Lower leg skin (tissue), 4 donors: Measurements from ENCODE around the gene PSD4. TPM values are rescaled to one million over a fixed set of nuclear protein-coding genes. Genes with fewer than 3 reads are reported as not detected.
A peak's percentile ranks its signal among the peaks of the same experiment; 100 is the strongest.

Experiments used
- DNase-seq, 2 donors: peaks; one replicate each; pipeline ENCODE4 v3.0.0-alpha.2; 2019; ENCODE audit warnings: low spot score in 2 of 2
- H3K4me3 ChIP-seq: fragments of 200-600 bp; sonication (generic); 2 replicates; pipeline ENCODE4 v1.5.1; 2017; ENCODE audit warnings: mild to moderate bottlenecking, low read depth; ENCODE audit not compliant: poor library complexity, severe bottlenecking
- CTCF ChIP-seq, 3 donors: fragments of 450-650 bp; IDR thresholded peaks; one replicate each; pipeline ENCODE4 v1.5.1; 2016; ENCODE audit warnings: antibody characterized with exemption in 3 of 3, mild to moderate bottlenecking in 3 of 3, moderate library complexity in 2 of 3
- POLR2A ChIP-seq, 2 donors: fragments of 450-650 bp; IDR thresholded peaks; one replicate each; pipeline ENCODE4 v1.6.1; 2016 to 2017; ENCODE audit warnings: antibody characterized with exemption in 2 of 2, mild to moderate bottlenecking in 1 of 2, moderate library complexity in 1 of 2
- WGBS, 2 donors: methylation state at CpG; one replicate each; pipeline ENCODE4 v1.1.5; 2018; 5-methylcytosine and 5-hydroxymethylcytosine counted together
- intact Hi-C: fragments of 100-400 bp; cut with DNase I; formaldehyde crosslinking; loops from one replicate; pipeline ENCODE4 v1.15.0; 2023; ENCODE audit warnings: low total_unique reads
- total RNA-seq, 4 donors: library from RNA; depleted of rRNA; stranded (reverse); fragments of >200 nt; gene quantifications; one replicate each; pipeline ENCODE4 v1.1.0, GENCODE V29; 2016

PSD4 gene
- total RNA-seq, result 10 to 100 TPM; 58.1 to 99.2 (median 87.6) TPM

GRCh38 chr2:113173542-113174375 lies at the start of gene PSD4:
Gene PSD4 (plus strand): TSS chr2:113173971. CDS start chr2:113182457, 8,486 bp downstream.
- WGBS, 2 donors, result 75 to 86% methylated on average over 13 to 14 of the region's 14 CpGs
- intact Hi-C loops, result no loop called here
- DNase-seq, result peak; percentile 44 to 91
- no peak within 1 kb of the TSS for H3K4me3 ChIP-seq
- TF ChIP-seq CTCF (IDR thresholded peaks at IDR 0.05) (no peak), POLR2A (IDR thresholded peaks at IDR 0.05) (no peak)

- H3K4me3 ChIP-seq, result no peak overlapping the region
- no peak for DNase-seq
- WGBS, 2 donors, result 37% methylated on average over 12 of the region's 12 CpGs
- intact Hi-C loops, result no loop called here
- TF ChIP-seq POLR2A (IDR thresholded peaks at IDR 0.05) (no peak), CTCF (IDR thresholded peaks at IDR 0.05) (no peak)
Observed at GRCh38 chr2:113124181-113124961, 49.4 kb upstream of the PSD4 start.

GRCh38 chr2:113124984-113125855 lies 48.6 kb upstream of the PSD4 start:
- WGBS, 2 donors, result 39 to 56% methylated on average over 6 of the region's 6 CpGs
- intact Hi-C loops, result no loop called here
- no peak overlapping the region for H3K4me3 ChIP-seq
- TF ChIP-seq CTCF (IDR thresholded peaks at IDR 0.05) (no peak), POLR2A (IDR thresholded peaks at IDR 0.05) (no peak)
- DNase-seq, result no peak

- DNase-seq, result no peak
- WGBS, 2 donors, result 83 to 84% methylated on average over 16 of the region's 16 CpGs
- intact Hi-C loops, result no loop called here
- no peak within 1 kb of the TSS for H3K4me3 ChIP-seq
- TF ChIP-seq CTCF (IDR thresholded peaks at IDR 0.05), result no peak
Observed at GRCh38 chr2:113126845-113127645, 46.7 kb upstream of the PSD4 start, which contains the start of gene IL1RN. Gene IL1RN (plus strand): TSS chr2:113127598. CDS start chr2:113127625, 27 bp downstream.
